H1 (cell line): ENCODE measurements around the gene LRRTM4. TPM values are rescaled to one million over a fixed set of nuclear protein-coding genes. Genes with fewer than 3 reads are reported as not detected.

ENCODE experiments used
- CTBP2 ChIP-seq: IDR thresholded peaks from 2 replicates; pipeline ENCODE4 v1.7.0; 2011; ENCODE audit warnings: borderline replicate concordance, mild to moderate bottlenecking, moderate library complexity, mixed read lengths, low read length; ENCODE audit not compliant: insufficient read depth, insufficient read length
- HDAC2 ChIP-seq, 2 experiments: fragments of 300-600 bp in 1 of 2; sonication (generic) in 1 of 2; IDR thresholded peaks; 2 replicates each; pipeline ENCODE4 v1.6.1; 2011 to 2012; ENCODE audit warnings: low read depth in 2 of 2, low read length in 2 of 2, mild to moderate bottlenecking in 2 of 2, moderate library complexity in 2 of 2, borderline replicate concordance in 1 of 2, inconsistent platforms in 1 of 2
- JUND ChIP-seq: IDR thresholded peaks from 2 replicates; pipeline ENCODE4 v1.6.1; 2011; ENCODE audit warnings: mild to moderate bottlenecking, improper control_type of control experiment, low read length
- polyA plus RNA-seq, 7 experiments: library from polyadenylated mRNA; depleted of rRNA in 3 of 7; stranded (reverse) in 5 of 7; unstranded in 2 of 7; fragments of >200 nt in 5 of 7; fragments of 200-250 nt in 2 of 7; gene quantifications; 1 replicate in 5 of 7; 2 replicates in 1 of 7; 4 replicates in 1 of 7; pipeline versions ENCODE4 v1.2.1 to v1.2.3, GENCODE V29; 2011 to 2013; ENCODE audit warnings: missing spikeins in 2 of 7, mixed read lengths in 2 of 7
- total RNA-seq: library from RNA; stranded (reverse); fragmentation: NEBNext Ultra II Directional; extraction: Animal tissue kit (Norgen Biotek cat#: 25700); gene quantifications from 2 replicates; pipeline ENCODE4 v1.2.1, GENCODE V29; 2021

The LRRTM4 gene
- total and polyA plus RNA-seq, 2 of the 8 experiments (the other 6 are each of a cell fraction or from before 2014, with no cell fraction given) = 3.6 to 9.5 TPM

- TF ChIP-seq CTBP2 (no peak), JUND (no peak), HDAC2 (IDR thresholded peaks at IDR 0.05; ENCODE audit: borderline replicate concordance in 1 of 2, low read depth in 2 of 2, low read length in 2 of 2) (no peak)
- TF ChIP-seq, all 59 proteins: peak for 0
These were observed 225.4 kb downstream of the LRRTM4 start (continued) for GRCh38 chr2:77296791-77297190.
